Right lobe of liver (tissue), 4 donors: ENCODE results near the gene CRPPA.

Experiments
- POLR2A ChIP-seq: fragments of 450-650 bp; IDR thresholded peaks from one replicate; pipeline ENCODE4 v1.6.1; 2017; ENCODE audit warnings: antibody characterized with exemption, mild to moderate bottlenecking
- TF ChIP-seq, protein P1 (sequence below), 4 donors: fragments of 200-600 bp in 3 of 4; fragments of 450-650 bp in 1 of 4; IDR thresholded peaks; one replicate each; pipeline versions ENCODE4 v1.5.1 to v1.8.0; 2016 to 2022; ENCODE audit warnings: antibody characterized with exemption in 4 of 4, mild to moderate bottlenecking in 2 of 4
- donor health status: DM: no; HTN: no; CAD: no.
- donor health status: DM: no; HTN: no; CAD: no.
- donor health status: DM: no; HTN: yes; CAD: no.

DNA sequence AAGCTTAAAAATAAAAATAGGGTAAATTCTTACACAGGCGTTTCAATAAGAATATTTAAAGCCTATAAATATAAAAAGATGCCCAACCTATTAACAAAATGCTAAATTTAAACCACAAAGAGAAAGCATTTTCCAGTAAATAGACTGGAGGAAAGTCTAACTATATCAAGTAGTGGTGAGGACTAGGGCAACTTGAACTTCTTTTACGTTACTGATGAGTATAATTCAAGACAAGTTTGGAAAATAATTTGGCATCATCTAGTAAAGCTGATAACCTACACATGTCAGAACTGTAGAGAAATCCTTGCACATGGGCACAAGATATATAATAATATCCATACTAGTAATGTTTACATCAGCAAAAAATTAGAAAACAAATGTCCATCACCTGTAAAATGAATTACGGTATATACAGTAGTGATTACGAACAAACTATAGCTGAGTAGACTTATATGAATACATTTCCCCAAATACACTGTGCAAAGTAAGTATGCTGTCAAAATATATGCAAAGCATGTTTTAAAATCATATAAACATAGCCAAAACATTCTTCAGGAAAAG, 27.4 kb downstream of the CRPPA start:
- TF ChIP-seq POLR2A, result no peak
- TF ChIP-seq, protein P1, sequence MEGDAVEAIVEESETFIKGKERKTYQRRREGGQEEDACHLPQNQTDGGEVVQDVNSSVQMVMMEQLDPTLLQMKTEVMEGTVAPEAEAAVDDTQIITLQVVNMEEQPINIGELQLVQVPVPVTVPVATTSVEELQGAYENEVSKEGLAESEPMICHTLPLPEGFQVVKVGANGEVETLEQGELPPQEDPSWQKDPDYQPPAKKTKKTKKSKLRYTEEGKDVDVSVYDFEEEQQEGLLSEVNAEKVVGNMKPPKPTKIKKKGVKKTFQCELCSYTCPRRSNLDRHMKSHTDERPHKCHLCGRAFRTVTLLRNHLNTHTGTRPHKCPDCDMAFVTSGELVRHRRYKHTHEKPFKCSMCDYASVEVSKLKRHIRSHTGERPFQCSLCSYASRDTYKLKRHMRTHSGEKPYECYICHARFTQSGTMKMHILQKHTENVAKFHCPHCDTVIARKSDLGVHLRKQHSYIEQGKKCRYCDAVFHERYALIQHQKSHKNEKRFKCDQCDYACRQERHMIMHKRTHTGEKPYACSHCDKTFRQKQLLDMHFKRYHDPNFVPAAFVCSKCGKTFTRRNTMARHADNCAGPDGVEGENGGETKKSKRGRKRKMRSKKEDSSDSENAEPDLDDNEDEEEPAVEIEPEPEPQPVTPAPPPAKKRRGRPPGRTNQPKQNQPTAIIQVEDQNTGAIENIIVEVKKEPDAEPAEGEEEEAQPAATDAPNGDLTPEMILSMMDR (IDR thresholded peaks at IDR 0.05), result no peak
